ENCODE results near the gene GRIN2A. TPM values are rescaled to one million over a fixed set of nuclear protein-coding genes. Genes with fewer than 3 reads are reported as not detected.

GRIN2A gene
- total and polyA plus RNA-seq, 10 donors = under 0.01 to 0.10 (median 0.03) TPM; not detected in 7

DNA sequence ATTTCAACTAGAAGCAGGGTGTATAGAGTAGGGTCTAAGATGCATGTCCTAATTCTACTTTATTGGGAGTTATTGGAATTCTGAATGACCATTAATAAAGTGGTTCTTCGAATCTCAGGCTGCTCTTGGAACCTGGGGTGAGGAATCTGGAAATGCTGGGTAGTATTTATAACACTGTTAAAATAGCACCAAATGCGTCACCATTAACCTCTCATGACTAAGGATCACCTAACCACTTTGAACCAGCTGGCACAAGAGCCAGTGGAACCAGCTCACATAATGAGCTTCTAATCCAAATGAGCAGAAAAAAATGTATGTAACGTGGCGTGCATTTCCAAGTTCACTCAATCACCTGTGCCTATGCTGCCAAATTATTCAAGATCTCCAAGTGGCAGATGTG, 281.7 kb downstream of the GRIN2A start:
- Histone ChIP-seq H3K9me3 (peaks cover 0 to 6% (median 0%) of the 10 kb centered on the region in 8 donors), H3K36me3 (no peaks in the 10 kb centered on the region), H3K27me3 (replicated peaks in 1 of 7) (no peaks in the 10 kb centered on the region), H3K4me3 (no peak overlapping the region), H3K4me1 (no peaks in the 10 kb centered on the region), H3K27ac (no peak overlapping the region)
- DNase-seq = no peak
- intact Hi-C loops (cut with DNase I; ENCODE audit: low total_unique reads) = no loop called here
- TF ChIP-seq POLR2A (IDR thresholded peaks at IDR 0.05) (no peak), POLR2AphosphoS5 (IDR thresholded peaks at IDR 0.05) (no peak)
- TF ChIP-seq, protein P1, sequence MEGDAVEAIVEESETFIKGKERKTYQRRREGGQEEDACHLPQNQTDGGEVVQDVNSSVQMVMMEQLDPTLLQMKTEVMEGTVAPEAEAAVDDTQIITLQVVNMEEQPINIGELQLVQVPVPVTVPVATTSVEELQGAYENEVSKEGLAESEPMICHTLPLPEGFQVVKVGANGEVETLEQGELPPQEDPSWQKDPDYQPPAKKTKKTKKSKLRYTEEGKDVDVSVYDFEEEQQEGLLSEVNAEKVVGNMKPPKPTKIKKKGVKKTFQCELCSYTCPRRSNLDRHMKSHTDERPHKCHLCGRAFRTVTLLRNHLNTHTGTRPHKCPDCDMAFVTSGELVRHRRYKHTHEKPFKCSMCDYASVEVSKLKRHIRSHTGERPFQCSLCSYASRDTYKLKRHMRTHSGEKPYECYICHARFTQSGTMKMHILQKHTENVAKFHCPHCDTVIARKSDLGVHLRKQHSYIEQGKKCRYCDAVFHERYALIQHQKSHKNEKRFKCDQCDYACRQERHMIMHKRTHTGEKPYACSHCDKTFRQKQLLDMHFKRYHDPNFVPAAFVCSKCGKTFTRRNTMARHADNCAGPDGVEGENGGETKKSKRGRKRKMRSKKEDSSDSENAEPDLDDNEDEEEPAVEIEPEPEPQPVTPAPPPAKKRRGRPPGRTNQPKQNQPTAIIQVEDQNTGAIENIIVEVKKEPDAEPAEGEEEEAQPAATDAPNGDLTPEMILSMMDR (IDR thresholded peaks at IDR 0.05 in 8 of 11, conservative IDR thresholded peaks at IDR 0.05 in 3 of 11) = no peak
- WGBS, 5 donors = 76 to 86% (median 79%) methylated on average over 4 of the region's 4 CpGs

- no peak for TF ChIP-seq POLR2AphosphoS5 (IDR thresholded peaks at IDR 0.05)
- TF ChIP-seq, protein P1 (IDR thresholded peaks at IDR 0.05 in 8 of 11, conservative IDR thresholded peaks at IDR 0.05 in 3 of 11) = no peak
- TF ChIP-seq POLR2A (IDR thresholded peaks at IDR 0.05) = no peak
- 54 to 64% (median 60%) methylated on average over 4 of the region's 4 CpGs for whole genome bisulfite sequencing, 5 donors
- no peak for DNase-seq
- intact Hi-C loops (cut with DNase I; ENCODE audit: low total_unique reads) = no loop called here
- Histone ChIP-seq H3K4me3 (no peak overlapping the region), H3K27me3 (replicated peaks in 1 of 7) (no peaks in the 10 kb centered on the region), H3K27ac (no peak overlapping the region), H3K9me3 (no peaks in the 10 kb centered on the region), H3K4me1 (no peaks in the 10 kb centered on the region), H3K36me3 (no peaks in the 10 kb centered on the region)
Measured at GRCh38 chr16:9898555-9898954, 283.7 kb downstream of the GRIN2A start.

DNA sequence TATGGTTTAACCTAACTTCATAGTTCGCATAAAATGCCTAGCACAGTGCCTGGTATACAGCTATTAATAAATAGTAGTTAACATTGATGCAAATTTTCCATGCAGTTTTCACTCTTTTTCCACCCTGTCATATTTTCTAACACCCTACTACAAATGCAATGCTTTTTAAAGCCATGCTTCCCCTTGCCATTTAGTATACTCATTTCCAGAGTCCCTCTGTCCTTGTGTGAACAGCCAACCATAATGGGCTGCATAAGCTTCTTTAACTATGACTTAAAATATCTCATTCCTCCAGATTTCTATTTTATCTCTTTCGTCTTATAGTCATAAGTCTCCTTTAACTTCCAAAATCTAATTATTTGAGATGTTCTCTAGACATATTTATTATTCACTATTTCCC, 284.1 kb downstream of the GRIN2A start:
- H3K4me3 ChIP-seq = no peak overlapping the region
- no peaks in the 10 kb centered on the region for H3K9me3 ChIP-seq
- 75 to 89% (median 84%) methylated on average over 2 of the region's 2 CpGs for WGBS, 5 donors
- TF ChIP-seq, protein P1 (IDR thresholded peaks at IDR 0.05 in 8 of 11, conservative IDR thresholded peaks at IDR 0.05 in 3 of 11) = no peak
- TF ChIP-seq POLR2AphosphoS5 (IDR thresholded peaks at IDR 0.05) = no peak
- DNase-seq = no peak
- intact Hi-C loops (cut with DNase I; ENCODE audit: low total_unique reads) = no loop called here
- H3K4me1 ChIP-seq = no peaks in the 10 kb centered on the region
- no peak overlapping the region for H3K27ac ChIP-seq
- H3K36me3 ChIP-seq = no peaks in the 10 kb centered on the region
- no peaks in the 10 kb centered on the region for H3K27me3 ChIP-seq (replicated peaks in 1 of 7)

GRCh38 chr16:9895817-9896216, 286.4 kb downstream of the GRIN2A start:
- H3K4me1 ChIP-seq = no peaks in the 10 kb centered on the region
- WGBS, 5 donors = 72 to 82% (median 76%) methylated on average over 4 of the region's 4 CpGs
- H3K27ac ChIP-seq = no peak overlapping the region
- no peaks in the 10 kb centered on the region for H3K9me3 ChIP-seq
- intact Hi-C loops (cut with DNase I; ENCODE audit: low total_unique reads) = no loop called here
- H3K4me3 ChIP-seq = no peak overlapping the region
- no peaks in the 10 kb centered on the region for H3K36me3 ChIP-seq
- H3K27me3 ChIP-seq (replicated peaks in 1 of 7) = no peaks in the 10 kb centered on the region
- DNase-seq = no peak
- no peak for TF ChIP-seq POLR2AphosphoS5 (IDR thresholded peaks at IDR 0.05)
- TF ChIP-seq, protein P1 (IDR thresholded peaks at IDR 0.05 in 8 of 11, conservative IDR thresholded peaks at IDR 0.05 in 3 of 11) = no peak
- no peak for TF ChIP-seq POLR2A (IDR thresholded peaks at IDR 0.05)

All from spleen (tissue), 11 donors.